ENCODE results near the gene CFAP100.

CFAP100 gene

DNA sequence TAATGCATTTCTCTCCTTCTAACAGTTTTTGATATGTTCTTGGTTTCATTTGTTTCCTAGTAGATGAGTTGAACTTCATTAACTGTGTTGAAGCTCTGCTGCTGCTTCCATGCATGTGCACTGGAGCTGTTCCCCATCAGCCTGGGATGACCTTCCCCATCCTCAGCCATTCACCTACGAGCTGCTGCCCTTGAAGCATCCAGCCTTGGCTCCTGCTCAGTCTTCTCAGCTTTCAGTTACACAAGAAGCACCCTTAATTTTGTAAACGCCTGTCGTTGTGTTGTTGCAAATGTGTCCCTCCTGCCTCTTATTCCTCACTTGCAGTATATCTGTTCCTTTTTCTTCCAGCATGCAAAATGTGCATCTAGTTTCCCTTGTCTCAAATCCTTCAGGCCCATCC, 89.4 kb downstream of the CFAP100 start:
- no peak for DNase-seq

DNA sequence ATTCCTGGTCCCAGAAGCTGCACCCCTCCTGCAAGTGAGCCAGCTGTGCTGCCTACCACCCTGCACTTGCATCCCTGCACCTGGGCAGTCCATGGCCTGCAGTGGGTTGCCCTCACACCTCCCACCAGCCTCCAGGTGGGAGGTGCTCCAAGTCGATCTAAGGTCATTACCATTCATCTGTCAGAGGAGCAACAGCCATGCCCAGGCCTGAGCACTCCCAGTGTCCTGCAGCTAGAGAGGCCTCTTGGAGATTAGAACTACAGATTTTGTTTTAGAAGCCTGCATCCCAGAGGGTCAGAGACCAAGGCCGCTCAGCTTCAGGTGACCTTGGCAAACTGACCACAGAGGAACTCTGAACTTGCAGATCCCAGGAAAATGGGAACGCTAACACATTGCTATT, 90.0 kb downstream of the CFAP100 start:
- DNase-seq = no peak

DNA sequence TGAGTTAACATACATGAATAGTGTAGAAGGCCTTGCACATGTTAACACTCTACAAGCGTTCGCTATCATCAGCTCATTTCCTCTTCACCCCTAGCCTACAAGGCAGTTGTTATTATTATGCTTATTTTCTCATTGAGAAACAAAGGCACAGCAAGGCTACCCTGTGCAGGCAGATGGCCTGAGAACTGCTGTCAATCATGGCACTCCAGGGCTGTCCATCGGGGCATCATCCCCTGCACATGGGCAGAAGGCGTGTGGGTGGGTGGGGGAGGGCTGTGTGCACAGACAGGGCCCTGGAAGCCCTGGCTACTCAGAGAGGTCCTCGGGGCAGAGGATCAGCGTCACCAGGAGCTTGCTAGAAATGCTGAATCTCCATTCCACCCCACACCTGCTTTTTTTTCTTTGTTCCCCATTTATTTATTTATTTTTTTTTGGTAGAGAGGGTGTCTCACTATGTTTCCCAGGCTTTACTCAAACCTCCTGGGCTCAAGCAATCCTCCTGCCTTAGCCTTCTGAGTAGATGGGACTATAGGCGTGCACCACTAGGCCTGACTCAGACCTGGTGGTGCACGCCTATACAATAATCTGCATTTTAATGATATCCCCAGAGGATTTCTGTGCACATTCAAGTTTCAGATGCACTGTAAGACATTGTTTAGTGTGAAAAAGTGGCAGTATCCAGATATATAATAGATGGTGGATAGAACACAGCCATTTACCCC, 90.6 kb downstream of the CFAP100 start:
- no peak for DNase-seq

- DNase-seq = no peak
These were observed 91.2 kb downstream of the CFAP100 start for GRCh38 chr3:126485956-126486355.

Data from NCI-H526 (cell line).